Measurements from ENCODE around the gene ETS2. TPM values are rescaled to one million over a fixed set of nuclear protein-coding genes. Genes with fewer than 3 reads are reported as not detected.

ETS2 gene
- total and polyA plus RNA-seq, 12 donors, result 26.2 to 81.5 (median 43.8) TPM

GRCh38 chr21:38853421-38853919 is 47.7 kb downstream of the ETS2 start:
- H3K27me3 ChIP-seq, result no peaks in the 10 kb centered on the region
- H3K27ac ChIP-seq, result no peak overlapping the region
- H3K4me3 ChIP-seq, result no peak overlapping the region
- TF ChIP-seq CTCF (IDR thresholded peaks at IDR 0.05), result no peak
- DNase-seq, result peak in 1 of 2 donors; percentile 27
- peaks cover 0 to 37% (median 27%) of the 10 kb centered on the region in 9 donors for H3K4me1 ChIP-seq
- intact Hi-C loops (cut with DNase I), result loop anchor here in 2 of 10 donors (5.0 to 10.0 kb wide), 2 partner anchors 49 to 51 kb away; no protein-coding TSS in a partner anchor
- WGBS, 2 donors, result 79 to 82% methylated on average over 6 of the region's 6 CpGs
- peaks cover 0 to 6% (median 0%) of the 10 kb centered on the region in 11 donors for H3K9me3 ChIP-seq
- peak in 5 of 8 donors; percentile 38 to 83 (median 64) for ATAC-seq
- H3K36me3 ChIP-seq, result no peaks in the 10 kb centered on the region

GRCh38 chr21:38857152-38857825 is 51.6 kb downstream of the ETS2 start:
- no peaks in the 10 kb centered on the region for H3K27me3 ChIP-seq
- intact Hi-C loops (cut with DNase I), result loop anchor here in 1 of 10 donors (10.0 kb wide), 1 partner anchor 48 kb away; no protein-coding TSS in a partner anchor
- no peak overlapping the region for H3K4me3 ChIP-seq
- TF ChIP-seq CTCF (IDR thresholded peaks at IDR 0.05), result no peak
- DNase-seq, result no peak
- H3K4me1 ChIP-seq, result peaks cover 0 to 38% (median 22%) of the 10 kb centered on the region in 9 donors
- WGBS, 2 donors, result 71 to 75% methylated on average over 8 of the region's 8 CpGs
- no peak overlapping the region for H3K27ac ChIP-seq
- no peaks in the 10 kb centered on the region for H3K36me3 ChIP-seq
- ATAC-seq, result peak in 6 of 8 donors; percentile 20 to 63 (median 52)
- H3K9me3 ChIP-seq, result no peaks in the 10 kb centered on the region

- 56 to 57% methylated on average over 8 of the region's 8 CpGs for WGBS, 2 donors
- DNase-seq (no peak), ATAC-seq (no peak)
- H3K27me3 ChIP-seq, result no peaks in the 10 kb centered on the region
- H3K4me3 ChIP-seq, result no peak overlapping the region
- H3K4me1 ChIP-seq, result peaks cover 0 to 38% (median 22%) of the 10 kb centered on the region in 9 donors
- H3K9me3 ChIP-seq, result no peaks in the 10 kb centered on the region
- H3K36me3 ChIP-seq, result no peaks in the 10 kb centered on the region
- intact Hi-C loops (cut with DNase I), result loop anchor here in 1 of 10 donors (10.0 kb wide), 1 partner anchor 47 kb away; no protein-coding TSS in a partner anchor
- H3K27ac ChIP-seq, result no peak overlapping the region
- no peak for TF ChIP-seq CTCF (IDR thresholded peaks at IDR 0.05)
These were observed 52.5 kb downstream of the ETS2 start for GRCh38 chr21:38858026-38858811.

GRCh38 chr21:38858812-38859205 is 53.1 kb downstream of the ETS2 start:
- no peak for ATAC-seq
- no peak for TF ChIP-seq CTCF (IDR thresholded peaks at IDR 0.05)
- H3K27ac ChIP-seq, result no peak overlapping the region
- DNase-seq, result no peak
- H3K36me3 ChIP-seq, result no peaks in the 10 kb centered on the region
- H3K9me3 ChIP-seq, result no peaks in the 10 kb centered on the region
- H3K4me1 ChIP-seq, result peaks cover 0 to 34% (median 21%) of the 10 kb centered on the region in 9 donors
- H3K4me3 ChIP-seq, result no peak overlapping the region
- 97 to 98% methylated on average over 1 of the region's 1 CpG for WGBS, 2 donors
- intact Hi-C loops (cut with DNase I), result loop anchor here in 1 of 10 donors (10.0 kb wide), 1 partner anchor 46 kb away; no protein-coding TSS in a partner anchor
- H3K27me3 ChIP-seq, result no peaks in the 10 kb centered on the region
